Suprapubic skin (tissue), 3 donors: ENCODE data around the gene BICD1.

ENCODE experiments used
- CTCF ChIP-seq, 2 donors: fragments of 200-600 bp in 1 of 2; fragments of 450-650 bp in 1 of 2; sonication (generic) in 1 of 2; IDR thresholded peaks; one replicate each; pipeline ENCODE4 v1.5.1; 2016 to 2019; ENCODE audit warnings: antibody characterized with exemption in 2 of 2, mild to moderate bottlenecking in 1 of 2, moderate library complexity in 1 of 2
- POLR2AphosphoS5 ChIP-seq, 3 donors: sonication (generic); formaldehyde crosslinking; IDR thresholded peaks; one replicate each; pipeline ENCODE4 v1.6.1; 2017; ENCODE audit warnings: antibody characterized with exemption in 3 of 3

GRCh38 chr12:32198555-32198954 is 91.9 kb downstream of the BICD1 start:
- TF ChIP-seq POLR2AphosphoS5 (IDR thresholded peaks at IDR 0.05), result no peak
- TF ChIP-seq CTCF (IDR thresholded peaks at IDR 0.05), result no peak
